Fibroblast of skin of right quadriceps (primary cell): ENCODE measurements around the gene TGFBR3.

Experiments used
- DNase-seq: peaks from one replicate; pipeline ENCODE4 v3.0.0-alpha.2; 2013

Gene TGFBR3

GRCh38 chr1:91674107-91674506 lies 211.8 kb downstream of the TGFBR3 start:
- DNase-seq, result no peak

GRCh38 chr1:91673613-91674012 lies 212.3 kb downstream of the TGFBR3 start:
- no peak for DNase-seq

- DNase-seq, result no peak
Measured at GRCh38 chr1:91672601-91673161, 213.3 kb downstream of the TGFBR3 start.

GRCh38 chr1:91670781-91671180 lies 215.2 kb downstream of the TGFBR3 start:
- no peak for DNase-seq

GRCh38 chr1:91669584-91670350 lies 216.2 kb downstream of the TGFBR3 start:
- no peak for DNase-seq

- peak; percentile 27 for DNase-seq
Measured at GRCh38 chr1:91666651-91667050, 219.3 kb downstream of the TGFBR3 start.

- no peak for DNase-seq
Measured at GRCh38 chr1:91661121-91661520, 224.8 kb downstream of the TGFBR3 start.

GRCh38 chr1:91660708-91661107 lies 225.2 kb downstream of the TGFBR3 start:
- DNase-seq, result no peak

GRCh38 chr1:91655912-91656449 lies 230.0 kb downstream of the TGFBR3 start:
- no peak for DNase-seq

- DNase-seq, result no peak
Measured at GRCh38 chr1:91653183-91653582, 232.8 kb downstream of the TGFBR3 start.

GRCh38 chr1:91651661-91652071 lies 234.3 kb downstream of the TGFBR3 start:
- peak; percentile 80 for DNase-seq

GRCh38 chr1:91651243-91651642 lies 234.7 kb downstream of the TGFBR3 start:
- no peak for DNase-seq

GRCh38 chr1:91650764-91651163 lies 235.2 kb downstream of the TGFBR3 start:
- peak; percentile 95 for DNase-seq

- no peak for DNase-seq
Measured at GRCh38 chr1:91647061-91647460, 238.9 kb downstream of the TGFBR3 start.

GRCh38 chr1:91645031-91645430 lies 240.9 kb downstream of the TGFBR3 start:
- DNase-seq, result peak; percentile 35

GRCh38 chr1:91643431-91643830 lies 242.5 kb downstream of the TGFBR3 start:
- DNase-seq, result no peak

- no peak for DNase-seq
Measured at GRCh38 chr1:91640877-91641526, 244.9 kb downstream of the TGFBR3 start.

GRCh38 chr1:91637539-91637994 lies 248.4 kb downstream of the TGFBR3 start:
- DNase-seq, result no peak

- peak; percentile 61 for DNase-seq
Measured at GRCh38 chr1:91635763-91636162, 250.2 kb downstream of the TGFBR3 start.

- no peak for DNase-seq
Measured at GRCh38 chr1:91633438-91633837, 252.5 kb downstream of the TGFBR3 start.

- DNase-seq, result no peak
Measured at GRCh38 chr1:91631718-91632330, 254.1 kb downstream of the TGFBR3 start.

- DNase-seq, result no peak
Measured at GRCh38 chr1:91630803-91631202, 255.1 kb downstream of the TGFBR3 start.
